HG02610 (cell line): ENCODE data around the gene TRIM68.

Experiments
- ATAC-seq: cut with Tn5 transposase; IDR thresholded peaks from one replicate; pipeline ENCODE4 v1.9.1; 2021; ENCODE audit warnings: mild to moderate bottlenecking, moderate library complexity; ENCODE audit not compliant: unreplicated experiment

Gene TRIM68

GRCh38 chr11:4607096-4607495 lies 935 bp downstream of the TRIM68 start:
- ATAC-seq, result no peak

GRCh38 chr11:4606231-4607015 lies 1.6 kb downstream of the TRIM68 start:
- no peak for ATAC-seq

- ATAC-seq, result no peak
Measured at GRCh38 chr11:4605057-4605456, 3.0 kb downstream of the TRIM68 start.

- no peak for ATAC-seq
Measured at GRCh38 chr11:4593739-4594138, 14.3 kb downstream of the TRIM68 start, which contains the start of gene OR52I1. Gene OR52I1 (plus strand): TSS chr11:4594039. CDS start chr11:4594039, 0 bp downstream.

- ATAC-seq, result no peak
Measured at GRCh38 chr11:4589017-4589416, 19.0 kb downstream of the TRIM68 start.

- ATAC-seq, result no peak
Measured at GRCh38 chr11:4581443-4581842, 26.6 kb downstream of the TRIM68 start, which contains the start of gene OR52I2. Gene OR52I2 (plus strand): TSS chr11:4581743.

- no peak for ATAC-seq
Measured at GRCh38 chr11:4580124-4580523, 27.9 kb downstream of the TRIM68 start.

- no peak for ATAC-seq
Measured at GRCh38 chr11:4578624-4579023, 29.4 kb downstream of the TRIM68 start.

- ATAC-seq, result no peak
Measured at GRCh38 chr11:4577761-4578160, 30.3 kb downstream of the TRIM68 start.

- ATAC-seq, result no peak
Measured at GRCh38 chr11:4576880-4577279, 31.2 kb downstream of the TRIM68 start.

GRCh38 chr11:4569075-4569474 lies 39.0 kb downstream of the TRIM68 start:
- no peak for ATAC-seq

- no peak for ATAC-seq
Measured at GRCh38 chr11:4565371-4565770, 42.7 kb downstream of the TRIM68 start.

- no peak for ATAC-seq
Measured at GRCh38 chr11:4560467-4560866, 47.6 kb downstream of the TRIM68 start.

GRCh38 chr11:4559527-4560440 lies 48.2 kb downstream of the TRIM68 start:
- no peak for ATAC-seq

- ATAC-seq, result no peak
Measured at GRCh38 chr11:4551346-4551979, 56.6 kb downstream of the TRIM68 start.
